GM12878 (cell line): ENCODE results near the gene AGTRAP.

Experiments
- TCF12 ChIP-seq: IDR thresholded peaks from 2 replicates; pipeline ENCODE4 v1.6.1; 2011; ENCODE audit warnings: low read depth, mild to moderate bottlenecking, low read length
- ZNF207 ChIP-seq: fragments of 450-650 bp; IDR thresholded peaks from 2 replicates; pipeline ENCODE4 v1.6.1; 2014; ENCODE audit warnings: antibody characterized with exemption, mild to moderate bottlenecking, borderline replicate concordance

DNA sequence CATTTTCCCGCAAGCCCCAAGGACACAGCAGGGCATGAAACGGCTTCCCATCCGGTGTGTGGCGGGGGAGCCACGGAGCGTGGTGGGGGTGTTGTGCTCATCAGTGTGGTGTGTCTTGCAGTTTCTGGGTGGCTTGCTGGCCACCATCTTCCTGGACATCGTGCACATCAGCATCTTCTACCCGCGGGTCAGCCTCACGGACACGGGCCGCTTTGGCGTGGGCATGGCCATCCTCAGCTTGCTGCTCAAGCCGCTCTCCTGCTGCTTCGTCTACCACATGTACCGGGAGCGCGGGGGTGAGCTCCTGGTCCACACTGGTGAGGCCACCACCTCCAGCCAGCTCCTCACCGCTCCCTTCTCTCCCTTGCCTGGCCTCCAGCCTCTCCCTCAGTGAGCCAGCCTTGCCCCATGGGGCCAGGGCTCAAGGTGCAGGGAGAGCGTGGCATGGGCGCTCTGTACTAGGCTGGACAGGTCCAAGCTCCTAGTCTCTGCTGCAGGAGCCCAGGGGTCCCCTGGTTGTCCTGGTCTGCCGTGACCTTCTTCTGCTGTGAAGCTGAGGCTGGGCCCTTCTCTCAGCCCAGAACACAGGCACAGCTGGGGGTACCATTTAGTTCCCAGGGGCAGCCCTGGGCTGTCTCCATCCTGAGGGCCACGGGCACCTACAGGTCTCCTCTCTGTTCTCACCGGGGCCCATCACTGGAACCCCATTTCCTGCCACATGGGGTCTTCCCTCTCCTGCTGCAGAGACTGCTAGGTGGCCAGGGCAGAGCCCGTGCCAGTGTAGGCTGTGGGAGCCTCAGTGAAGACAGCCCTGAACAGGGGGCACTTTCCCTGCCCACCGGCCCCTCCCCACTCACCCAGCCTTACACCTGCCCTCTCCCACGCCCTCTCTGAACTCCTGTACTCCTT, 12.6 kb downstream of the AGTRAP start:
- no peak for TF ChIP-seq TCF12
- no peak for TF ChIP-seq ZNF207
